ENCODE data around the gene KLC1. TPM values are rescaled to one million over a fixed set of nuclear protein-coding genes. Genes with fewer than 3 reads are reported as not detected.

The KLC1 gene
- total and polyA plus RNA-seq, 7 donors, result 86.4 to 256 (median 150) TPM

DNA sequence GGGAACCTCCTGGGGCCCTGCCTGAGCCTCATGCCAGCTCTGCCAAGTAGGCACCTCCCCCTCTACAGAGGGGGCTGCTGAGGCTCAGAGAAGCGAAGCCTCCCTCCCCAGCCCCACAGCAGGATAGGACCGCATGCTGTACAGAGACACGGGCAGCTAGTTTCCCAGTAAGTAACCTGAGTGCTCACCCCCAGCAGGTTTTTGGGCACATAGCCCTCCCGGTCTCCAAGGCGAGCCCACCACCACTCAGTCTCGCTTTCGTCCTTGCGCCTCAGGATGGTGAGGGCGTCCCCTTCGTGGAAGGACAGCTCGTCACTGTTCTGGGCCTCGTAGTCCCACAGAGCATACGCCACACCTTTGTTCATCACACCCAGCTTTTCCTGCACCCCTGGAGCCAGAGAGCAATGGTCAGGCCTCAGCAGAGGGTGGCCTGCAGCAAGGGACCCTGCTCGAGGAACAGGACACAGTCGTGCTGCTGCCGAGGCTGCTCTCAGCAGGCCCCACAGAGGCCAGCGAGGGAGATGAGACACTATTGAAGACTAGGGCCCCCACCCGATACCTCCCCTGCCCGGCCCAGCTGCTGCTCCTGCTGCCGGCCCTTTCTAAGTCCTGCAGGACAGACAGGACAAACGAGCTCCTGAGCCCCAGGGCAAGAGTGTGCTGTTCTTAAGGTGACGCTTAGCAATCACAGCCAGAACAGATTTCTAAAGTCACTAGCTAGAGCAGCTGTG is 107.0 kb downstream of the KLC1 start:
- H3K27ac ChIP-seq, result no peak overlapping the region
- TF ChIP-seq, protein P1, sequence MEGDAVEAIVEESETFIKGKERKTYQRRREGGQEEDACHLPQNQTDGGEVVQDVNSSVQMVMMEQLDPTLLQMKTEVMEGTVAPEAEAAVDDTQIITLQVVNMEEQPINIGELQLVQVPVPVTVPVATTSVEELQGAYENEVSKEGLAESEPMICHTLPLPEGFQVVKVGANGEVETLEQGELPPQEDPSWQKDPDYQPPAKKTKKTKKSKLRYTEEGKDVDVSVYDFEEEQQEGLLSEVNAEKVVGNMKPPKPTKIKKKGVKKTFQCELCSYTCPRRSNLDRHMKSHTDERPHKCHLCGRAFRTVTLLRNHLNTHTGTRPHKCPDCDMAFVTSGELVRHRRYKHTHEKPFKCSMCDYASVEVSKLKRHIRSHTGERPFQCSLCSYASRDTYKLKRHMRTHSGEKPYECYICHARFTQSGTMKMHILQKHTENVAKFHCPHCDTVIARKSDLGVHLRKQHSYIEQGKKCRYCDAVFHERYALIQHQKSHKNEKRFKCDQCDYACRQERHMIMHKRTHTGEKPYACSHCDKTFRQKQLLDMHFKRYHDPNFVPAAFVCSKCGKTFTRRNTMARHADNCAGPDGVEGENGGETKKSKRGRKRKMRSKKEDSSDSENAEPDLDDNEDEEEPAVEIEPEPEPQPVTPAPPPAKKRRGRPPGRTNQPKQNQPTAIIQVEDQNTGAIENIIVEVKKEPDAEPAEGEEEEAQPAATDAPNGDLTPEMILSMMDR (IDR thresholded peaks at IDR 0.05), result no peak
- peaks cover 1% of the 10 kb centered on the region for H3K4me1 ChIP-seq
- no peaks in the 10 kb centered on the region for H3K9me3 ChIP-seq
- peaks cover 0 to 83% of the 10 kb centered on the region in 2 donors for H3K36me3 ChIP-seq (ENCODE audit: insufficient read depth in 1 of 2, low read depth in 1 of 2)
- H3K4me3 ChIP-seq, result no peak overlapping the region
- ATAC-seq (peak in 1 of 4 donors; percentile 18), DNase-seq (peak in 1 of 2 donors; percentile 45)
- intact Hi-C loops (cut with DNase I), result no loop called here
- H3K27me3 ChIP-seq (ENCODE audit: insufficient read depth in 3 of 3, low read length in 2 of 3), result no peaks in the 10 kb centered on the region
- 70 to 86% (median 76%) methylated on average over 22 of the region's 22 CpGs for WGBS, 3 donors

DNA sequence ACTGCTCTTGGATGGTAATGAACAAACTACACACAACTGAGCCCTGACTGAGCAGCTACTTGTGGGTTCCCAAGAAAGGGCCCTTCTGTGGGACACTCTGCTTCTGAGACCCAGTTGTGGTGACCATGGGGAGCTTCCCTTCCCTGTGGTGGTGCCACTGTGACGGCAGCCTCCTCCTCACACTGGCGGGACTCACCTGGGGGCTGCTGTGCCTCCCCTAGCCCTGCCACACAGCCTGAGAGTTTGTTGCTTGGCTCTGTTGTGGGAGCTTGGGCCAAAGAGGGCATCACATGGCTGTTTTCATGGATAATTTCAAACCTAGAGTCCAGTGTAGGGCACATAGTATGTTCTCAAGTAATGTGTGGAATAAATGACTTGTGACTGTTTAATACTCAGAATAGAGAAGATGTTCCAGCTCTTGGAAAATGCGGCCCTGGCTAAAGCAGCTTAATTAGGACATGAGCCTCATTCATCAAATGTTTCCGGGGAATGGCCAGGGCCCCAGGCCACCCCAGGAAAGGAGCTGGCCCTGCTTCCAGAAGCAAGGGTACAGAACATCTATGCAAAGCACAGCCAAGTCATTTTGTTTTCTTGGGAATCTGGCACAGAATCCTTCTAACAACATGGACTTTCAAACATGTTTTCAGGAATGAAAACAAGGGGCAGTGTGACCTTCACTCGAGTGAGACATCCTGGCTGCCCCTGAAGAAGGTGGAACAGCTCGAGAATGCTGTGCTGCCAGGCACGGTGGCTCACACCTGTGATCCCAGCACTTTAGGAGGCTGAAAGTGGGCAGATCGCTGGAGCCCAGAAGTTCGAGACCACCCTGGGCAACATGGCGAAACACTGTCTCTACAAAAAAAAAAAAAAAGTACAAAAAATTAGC is 107.8 kb downstream of the KLC1 start:
- 55 to 72% (median 59%) methylated on average over 10 of the region's 10 CpGs for WGBS, 3 donors
- H3K27me3 ChIP-seq (ENCODE audit: insufficient read depth in 3 of 3, low read length in 2 of 3), result no peaks in the 10 kb centered on the region
- DNase-seq, result peak in 1 of 2 donors; percentile 70
- H3K36me3 ChIP-seq (ENCODE audit: insufficient read depth in 1 of 2, low read depth in 1 of 2), result peaks cover 0 to 86% of the 10 kb centered on the region in 2 donors
- no peaks in the 10 kb centered on the region for H3K4me1 ChIP-seq
- no peak overlapping the region for H3K27ac ChIP-seq
- H3K9me3 ChIP-seq, result no peaks in the 10 kb centered on the region
- intact Hi-C loops (cut with DNase I), result no loop called here
- TF ChIP-seq, protein P1 (IDR thresholded peaks at IDR 0.05), result no peak
- ATAC-seq, result peak in 3 of 4 donors; percentile 23 to 64 (median 30)
- no peak overlapping the region for H3K4me3 ChIP-seq

DNA sequence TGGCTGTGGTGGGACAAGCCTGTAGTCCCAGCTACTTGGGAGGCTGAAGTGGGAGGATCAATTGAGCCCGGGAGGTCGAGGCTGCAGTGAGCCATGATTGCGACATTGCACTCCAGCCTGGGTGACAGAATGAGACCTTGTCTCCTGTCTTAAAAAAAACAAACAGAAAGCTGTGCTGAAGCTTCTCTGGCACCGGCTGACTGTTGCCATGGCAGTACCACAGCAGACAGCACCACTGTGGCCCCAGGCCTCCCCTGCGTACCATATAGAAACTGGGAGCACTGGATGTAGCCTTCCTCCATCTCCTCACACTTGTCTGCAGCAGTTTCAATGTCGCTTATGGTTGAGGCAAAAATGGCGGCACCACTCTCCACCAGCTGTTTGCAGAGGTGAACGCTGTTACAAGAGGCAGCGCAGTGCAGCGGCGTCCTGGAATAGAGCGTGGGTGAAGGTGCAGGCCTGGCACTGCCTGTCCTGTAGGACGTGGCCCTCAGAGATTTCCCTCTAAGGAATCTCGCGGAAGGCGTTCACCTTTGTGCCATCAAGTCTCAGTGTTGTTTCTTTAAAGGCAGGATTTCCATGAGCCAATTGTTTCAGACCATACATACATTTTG is 108.5 kb downstream of the KLC1 start:
- ATAC-seq, result no peak

DNA sequence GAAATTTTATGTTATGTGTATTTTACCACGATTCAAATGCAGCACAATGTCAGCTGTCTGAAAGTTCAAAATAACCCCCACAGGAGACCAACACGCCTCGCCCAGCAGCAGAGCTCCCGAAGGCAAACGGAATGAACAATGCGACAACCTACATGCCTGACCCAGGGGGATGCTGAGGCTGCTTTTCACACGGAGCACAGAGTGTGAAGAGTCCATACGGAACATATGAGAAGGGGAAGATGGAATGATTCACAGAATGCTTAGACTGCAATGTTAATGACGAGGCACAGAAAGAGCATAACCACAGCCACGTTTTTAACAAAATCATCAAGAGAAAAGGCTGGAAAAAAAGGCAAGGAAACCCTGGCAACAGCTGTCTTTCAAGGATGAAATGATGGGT is 109.2 kb downstream of the KLC1 start:
- H3K27me3 ChIP-seq (ENCODE audit: insufficient read depth in 3 of 3, low read length in 2 of 3), result no peaks in the 10 kb centered on the region
- peak in 1 of 2 donors; percentile 26 for DNase-seq
- TF ChIP-seq, protein P1 (IDR thresholded peaks at IDR 0.05), result no peak
- no peak overlapping the region for H3K4me3 ChIP-seq
- 77 to 88% (median 80%) methylated on average over 10 of the region's 10 CpGs for WGBS, 3 donors
- peaks cover 0 to 82% of the 10 kb centered on the region in 2 donors for H3K36me3 ChIP-seq (ENCODE audit: insufficient read depth in 1 of 2, low read depth in 1 of 2)
- intact Hi-C loops (cut with DNase I), result no loop called here
- H3K9me3 ChIP-seq, result no peaks in the 10 kb centered on the region
- H3K4me1 ChIP-seq, result no peaks in the 10 kb centered on the region
- no peak overlapping the region for H3K27ac ChIP-seq
- ATAC-seq, result no peak

More for the DNA sequence above, 108.5 kb downstream of the KLC1 start:
- Histone ChIP-seq H3K27me3 (ENCODE audit: insufficient read depth in 3 of 3, low read length in 2 of 3) (no peaks in the 10 kb centered on the region), H3K4me1 (no peaks in the 10 kb centered on the region), H3K27ac (no peak overlapping the region), H3K36me3 (ENCODE audit: insufficient read depth in 1 of 2, low read depth in 1 of 2) (peaks cover 0 to 84% of the 10 kb centered on the region in 2 donors), H3K4me3 (no peak overlapping the region), H3K9me3 (no peaks in the 10 kb centered on the region)
- WGBS, 3 donors, result 88 to 93% (median 91%) methylated on average over 16 of the region's 16 CpGs
- intact Hi-C loops (cut with DNase I), result no loop called here
- TF ChIP-seq, protein P1 (IDR thresholded peaks at IDR 0.05), result no peak
- DNase-seq, result peak in 1 of 2 donors; percentile 55
